Measurements from ENCODE around the gene PPP2R5C.
"Not testable (repeated sequence)": the region's sequence is repeated elsewhere in the genome, so short reads cannot be mapped to it uniquely, and the experiment has no call there.

- not testable (repeated sequence) for TF ChIP-seq CTCF, EP300, POLR2A (IDR thresholded peaks at IDR 0.05)
These were observed 44.7 kb downstream of the PPP2R5C start for GRCh38 chr14:101806252-101806651.

Data from tibial nerve (tissue), 4 donors.